Mucosa of gallbladder (tissue), 1 donor: Measurements from ENCODE around the gene DSTN. TPM values are rescaled to one million over a fixed set of nuclear protein-coding genes. Genes with fewer than 3 reads are reported as not detected.

Experiments
- DNase-seq: peaks from one replicate; pipeline ENCODE4 v3.0.0-alpha.2; 2020; ENCODE audit warnings: low spot score
- total RNA-seq: library from RNA; stranded (reverse); gene quantifications from one replicate; pipeline ENCODE4 v1.2.1, GENCODE V29; 2021
- donor health status: DM: no; HTN: no; CAD: no.

The DSTN gene
- total RNA-seq, 1 donor from 2014 or later: 738 TPM

- DNase-seq: no peak
Measured at GRCh38 chr20:17624070-17624469, 54.2 kb downstream of the DSTN start.

- no peak for DNase-seq
Measured at GRCh38 chr20:17624551-17625245, 54.8 kb downstream of the DSTN start.

- no peak for DNase-seq
Measured at GRCh38 chr20:17625246-17626051, 55.6 kb downstream of the DSTN start.

GRCh38 chr20:17626217-17627007 lies 56.5 kb downstream of the DSTN start:
- peak; percentile 63 for DNase-seq

GRCh38 chr20:17627101-17627955 lies 57.5 kb downstream of the DSTN start:
- DNase-seq: no peak

GRCh38 chr20:17628101-17628841 lies 58.4 kb downstream of the DSTN start:
- no peak for DNase-seq

- no peak for DNase-seq
Measured at GRCh38 chr20:17629025-17629424, 59.1 kb downstream of the DSTN start.

GRCh38 chr20:17629678-17630089 lies 59.8 kb downstream of the DSTN start:
- no peak for DNase-seq

- no peak for DNase-seq
Measured at GRCh38 chr20:17630151-17630805, 60.4 kb downstream of the DSTN start.

- no peak for DNase-seq
Measured at GRCh38 chr20:17630806-17631195, 60.9 kb downstream of the DSTN start.

- DNase-seq: no peak
Measured at GRCh38 chr20:17631576-17632319, 61.9 kb downstream of the DSTN start.

GRCh38 chr20:17633221-17633849 lies 63.5 kb downstream of the DSTN start:
- DNase-seq: no peak

- no peak for DNase-seq
Measured at GRCh38 chr20:17633850-17634500, 64.1 kb downstream of the DSTN start.

- DNase-seq: peak; percentile 64
Measured at GRCh38 chr20:17634661-17635331, 64.9 kb downstream of the DSTN start.

GRCh38 chr20:17635332-17636244 lies 65.7 kb downstream of the DSTN start:
- no peak for DNase-seq

GRCh38 chr20:17636523-17637412 lies 66.9 kb downstream of the DSTN start:
- no peak for DNase-seq
